ENCODE measurements around the gene CCDC3. TPM values are rescaled to one million over a fixed set of nuclear protein-coding genes. Genes with fewer than 3 reads are reported as not detected.
A peak's percentile ranks its signal among the peaks of the same experiment; 100 is the strongest.
"Not testable (repeated sequence)": the region's sequence is repeated elsewhere in the genome, so short reads cannot be mapped to it uniquely, and the experiment has no call there.

Gene CCDC3
- total and polyA plus RNA-seq, 8 donors, result 0.60 to 4.7 (median 2.2) TPM

DNA sequence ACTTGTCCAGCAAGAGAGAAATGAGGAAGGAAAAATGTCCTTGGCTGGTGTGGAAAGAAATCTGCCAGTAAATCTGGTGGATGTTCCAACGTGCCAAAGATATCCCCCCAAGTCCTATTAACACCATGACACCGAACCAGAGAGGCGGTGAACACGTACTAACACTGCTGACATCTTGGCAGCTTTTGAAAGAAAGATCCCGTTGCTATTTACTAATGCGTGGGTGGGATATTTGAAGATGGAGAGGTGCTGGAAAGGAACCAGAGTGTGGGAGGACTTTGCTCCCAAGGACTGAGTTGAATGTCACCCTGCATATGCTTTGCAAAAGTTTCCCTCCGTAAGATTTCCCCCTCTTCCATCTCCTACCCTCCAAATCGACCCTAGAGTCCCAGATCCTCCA lies 7.9 kb downstream of the CCDC3 start:
- intact Hi-C loops (cut with DNase I), result no loop called here
- FAIRE-seq (no peak), ATAC-seq (peak in 2 of 4 donors; percentile 18 to 43), DNase-seq (no peak)
- WGBS, 2 donors, result 23 to 25% methylated on average over 8 of the region's 8 CpGs
- TF ChIP-seq CTCF (IDR thresholded peaks at IDR 0.05), result no peak
- H3K4me3 ChIP-seq, result no peak overlapping the region
- no peaks in the 10 kb centered on the region for H3K36me3 ChIP-seq
- no peaks in the 10 kb centered on the region for H3K27me3 ChIP-seq
- no peaks in the 10 kb centered on the region for H3K4me1 ChIP-seq
- no peaks in the 10 kb centered on the region for H3K9me3 ChIP-seq
- H3K27ac ChIP-seq, result no peak overlapping the region

- WGBS, 2 donors, result 89 to 92% methylated on average over 6 of the region's 6 CpGs
- DNase-seq (no peak), FAIRE-seq (no peak), ATAC-seq (no peak)
- H3K4me1 ChIP-seq, result no peaks in the 10 kb centered on the region
- no peaks in the 10 kb centered on the region for H3K9me3 ChIP-seq
- no peak overlapping the region for H3K4me3 ChIP-seq
- intact Hi-C loops (cut with DNase I), result no loop called here
- H3K27me3 ChIP-seq, result no peaks in the 10 kb centered on the region
- no peak for TF ChIP-seq CTCF (IDR thresholded peaks at IDR 0.05)
- no peaks in the 10 kb centered on the region for H3K36me3 ChIP-seq
- no peak overlapping the region for H3K27ac ChIP-seq
Observed at GRCh38 chr10:12985347-12985746, 16.2 kb downstream of the CCDC3 start.

GRCh38 chr10:12984165-12984747 lies 17.3 kb downstream of the CCDC3 start:
- Histone ChIP-seq H3K36me3 (no peaks in the 10 kb centered on the region), H3K4me3 (no peak overlapping the region), H3K27ac (no peak overlapping the region), H3K9me3 (no peaks in the 10 kb centered on the region), H3K27me3 (no peaks in the 10 kb centered on the region), H3K4me1 (no peaks in the 10 kb centered on the region)
- DNase-seq, result no peak
- ATAC-seq, result no peak
- no peak for FAIRE-seq
- intact Hi-C loops (cut with DNase I), result no loop called here
- 76 to 80% methylated on average over 7 of the region's 7 CpGs for WGBS, 2 donors
- TF ChIP-seq CTCF (IDR thresholded peaks at IDR 0.05), result no peak

GRCh38 chr10:12983568-12983967 lies 17.9 kb downstream of the CCDC3 start:
- WGBS, 2 donors, result 65 to 74% methylated on average over 3 of the region's 3 CpGs
- FAIRE-seq; intact Hi-C loops (cut with DNase I); ATAC-seq; H3K27me3 ChIP-seq; H3K4me1 ChIP-seq; H3K36me3 ChIP-seq; DNase-seq; H3K4me3 ChIP-seq; H3K9me3 ChIP-seq; H3K27ac ChIP-seq: not testable (repeated sequence)

DNA sequence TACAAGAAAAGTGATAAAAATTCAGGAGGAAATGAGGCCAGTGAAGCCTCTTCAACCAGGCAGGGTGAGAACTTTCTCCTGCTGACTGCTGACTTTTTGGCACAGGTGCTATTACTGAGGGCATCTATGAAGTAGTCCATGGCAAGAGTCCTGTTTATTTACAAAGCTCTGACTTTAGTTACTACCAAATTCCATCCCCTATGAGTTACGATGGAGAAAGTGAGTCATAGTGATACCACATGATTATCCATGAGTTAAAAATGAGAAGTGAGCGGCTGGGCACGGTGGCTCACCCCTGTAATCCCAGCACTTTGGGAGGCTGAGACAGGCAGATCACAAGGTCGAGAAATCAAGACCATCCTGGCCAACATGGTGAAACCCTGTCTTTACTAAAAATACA lies 19.9 kb downstream of the CCDC3 start:
- Histone ChIP-seq H3K4me3 (no peak overlapping the region), H3K27me3 (no peaks in the 10 kb centered on the region), H3K9me3 (no peaks in the 10 kb centered on the region), H3K4me1 (no peaks in the 10 kb centered on the region), H3K27ac (no peak overlapping the region), H3K36me3 (no peaks in the 10 kb centered on the region)
- TF ChIP-seq CTCF (IDR thresholded peaks at IDR 0.05), result no peak
- FAIRE-seq (no peak), DNase-seq (no peak), ATAC-seq (no peak)
- 67 to 71% methylated on average over 4 of the region's 4 CpGs for WGBS, 2 donors
- intact Hi-C loops (cut with DNase I), result no loop called here
